Stimulated activated CD4-positive, alpha-beta T cell treated with anti-CD3 and anti-CD28 coated beads, TNF-alpha, amount 100 ng/mL, for 4 hours (primary cell): ENCODE results near the gene POLH.
A peak's percentile ranks its signal among the peaks of the same experiment; 100 is the strongest.

Experiments
- DNase-seq, 3 experiments: peaks; one replicate each; pipeline ENCODE4 v3.0.0-alpha.2; 2020; ENCODE audit warnings: low read depth in 3 of 3

The POLH gene

GRCh38 chr6:43606019-43606418, 30.0 kb downstream of the POLH start:
- no peak for DNase-seq

GRCh38 chr6:43608310-43608763, 32.4 kb downstream of the POLH start:
- DNase-seq, result peak; percentile 17 to 37 (median 28)

GRCh38 chr6:43608807-43609206, 32.8 kb downstream of the POLH start:
- no peak for DNase-seq

- DNase-seq, result no peak
Observed at GRCh38 chr6:43609402-43609801, 33.4 kb downstream of the POLH start.

- DNase-seq, result no peak
Observed at GRCh38 chr6:43610431-43610830, 34.4 kb downstream of the POLH start.

GRCh38 chr6:43613721-43614395, 37.9 kb downstream of the POLH start:
- DNase-seq, result no peak

- DNase-seq, result no peak
Observed at GRCh38 chr6:43614396-43614730, 38.4 kb downstream of the POLH start.

- no peak for DNase-seq
Observed at GRCh38 chr6:43616725-43617472, 40.9 kb downstream of the POLH start.

GRCh38 chr6:43621078-43621835, 45.3 kb downstream of the POLH start:
- DNase-seq, result no peak

- no peak for DNase-seq
Observed at GRCh38 chr6:43621836-43622180, 45.8 kb downstream of the POLH start.

- DNase-seq, result no peak
Observed at GRCh38 chr6:43622541-43622940, 46.6 kb downstream of the POLH start.

- DNase-seq, result no peak
Observed at GRCh38 chr6:43623880-43624785, 48.1 kb downstream of the POLH start.

- DNase-seq, result no peak
Observed at GRCh38 chr6:43624786-43625288, 48.9 kb downstream of the POLH start.

- DNase-seq, result no peak
Observed at GRCh38 chr6:43625393-43625992, 49.5 kb downstream of the POLH start.

- DNase-seq, result no peak
Observed at GRCh38 chr6:43627008-43627825, 51.2 kb downstream of the POLH start.

GRCh38 chr6:43628393-43629103, 52.6 kb downstream of the POLH start:
- DNase-seq, result peak in 2 of 3 experiments; percentile 26 to 32

GRCh38 chr6:43629104-43629504, 53.1 kb downstream of the POLH start, which contains the start of gene GTPBP2:
Gene GTPBP2 (minus strand): TSS chr6:43629264. CDS start chr6:43629162, 102 bp downstream.
- peak; percentile 83 to 96 (median 92) for DNase-seq

GRCh38 chr6:43629505-43630300, 53.7 kb downstream of the POLH start:
- peak; percentile 62 to 74 (median 69) for DNase-seq
